Glomerular visceral epithelial cell (primary cell): ENCODE data around the gene ZNF385C.
"Not testable (repeated sequence)": the region's sequence is repeated elsewhere in the genome, so short reads cannot be mapped to it uniquely, and the experiment has no call there.

ENCODE experiments used
- DNase-seq: peaks from one replicate; pipeline ENCODE4 v3.0.0-alpha.2; 2016; ENCODE audit errors: extremely low spot score

ZNF385C gene

DNA sequence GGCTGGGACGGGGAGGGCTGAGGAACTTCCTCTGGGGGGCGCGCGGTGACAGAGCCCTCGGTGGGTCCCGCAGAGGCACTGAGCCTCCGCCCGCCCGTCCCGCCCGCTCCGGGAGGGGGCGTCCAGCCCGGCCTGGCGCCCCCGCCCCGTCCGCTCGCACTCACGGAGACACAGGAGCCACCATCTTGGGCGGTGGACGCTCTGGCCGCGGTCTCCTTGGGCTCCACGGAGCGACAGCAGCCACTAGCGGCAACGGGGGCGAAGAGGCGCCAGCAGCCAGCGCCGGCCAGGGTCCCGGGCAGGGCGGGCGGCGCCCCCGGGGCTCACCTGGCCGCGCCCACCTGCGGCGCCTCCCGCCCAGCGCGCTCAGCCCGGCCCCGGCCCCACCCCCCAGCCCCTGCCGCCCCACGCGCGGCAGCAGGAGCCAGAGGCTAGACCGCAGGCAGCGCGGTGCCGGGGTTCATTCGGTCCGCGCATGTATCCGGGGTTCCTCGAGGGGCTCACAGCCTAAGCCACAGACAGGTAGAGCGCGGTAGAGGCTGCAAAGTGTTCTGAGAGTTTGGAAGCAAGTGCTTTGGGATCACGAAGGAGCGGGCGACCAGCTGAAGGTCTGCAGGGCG, 47.8 kb downstream of the ZNF385C start, which contains the start of gene C17orf113:
Gene C17orf113 (minus strand): TSS at position 209 of the 620 bp plus-strand sequence. CDS start 7,225 bp downstream, outside the sequence.
- DNase-seq, result peak; percentile 53

DNA sequence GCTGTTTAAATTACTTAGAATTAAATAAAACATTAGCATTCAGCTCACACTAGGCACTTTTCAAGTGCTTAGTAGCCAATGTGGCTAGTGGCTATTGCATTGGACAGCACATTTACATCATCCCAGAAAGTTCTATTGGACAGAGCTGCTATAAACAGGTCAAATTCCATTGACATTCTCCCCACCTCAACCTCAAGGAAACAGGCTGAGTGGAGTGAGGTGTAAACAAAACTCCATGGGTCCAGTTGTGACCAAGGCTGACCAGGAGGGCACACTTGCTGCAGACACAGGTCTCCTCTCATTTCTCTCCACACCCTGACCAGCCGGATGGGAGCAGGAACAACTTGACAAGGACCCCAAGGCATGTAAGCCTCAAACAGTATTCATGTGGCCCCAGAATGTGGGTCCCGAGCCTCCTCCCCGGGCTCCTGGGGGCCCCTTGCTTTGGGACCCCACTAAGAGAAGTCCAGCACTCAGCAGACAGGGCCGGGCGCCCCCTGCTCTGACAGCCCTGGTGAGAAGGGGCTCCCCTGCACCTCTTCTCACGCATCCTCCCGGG, 48.4 kb downstream of the ZNF385C start:
- DNase-seq, result peak; percentile 25

DNA sequence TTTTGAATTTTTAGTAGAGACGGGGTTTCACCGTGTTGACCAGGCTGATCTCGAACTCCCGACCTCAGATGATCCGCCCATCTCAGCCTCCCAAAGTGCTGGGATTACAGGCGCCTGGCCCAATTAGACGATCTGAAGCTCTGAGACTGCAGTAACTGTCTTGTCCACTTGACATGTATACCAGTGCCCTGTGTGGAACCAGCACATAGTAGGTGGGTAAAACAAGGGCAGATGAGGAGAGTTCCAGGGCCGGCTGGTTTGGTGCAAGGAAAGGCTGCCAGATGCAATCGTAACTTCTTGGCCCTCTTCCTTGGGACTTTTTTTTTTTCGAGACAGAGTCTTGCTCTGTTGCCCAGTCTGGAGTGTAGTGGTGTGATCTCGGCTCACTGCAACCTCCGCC, 50.9 kb downstream of the ZNF385C start:
- DNase-seq, result no peak

DNA sequence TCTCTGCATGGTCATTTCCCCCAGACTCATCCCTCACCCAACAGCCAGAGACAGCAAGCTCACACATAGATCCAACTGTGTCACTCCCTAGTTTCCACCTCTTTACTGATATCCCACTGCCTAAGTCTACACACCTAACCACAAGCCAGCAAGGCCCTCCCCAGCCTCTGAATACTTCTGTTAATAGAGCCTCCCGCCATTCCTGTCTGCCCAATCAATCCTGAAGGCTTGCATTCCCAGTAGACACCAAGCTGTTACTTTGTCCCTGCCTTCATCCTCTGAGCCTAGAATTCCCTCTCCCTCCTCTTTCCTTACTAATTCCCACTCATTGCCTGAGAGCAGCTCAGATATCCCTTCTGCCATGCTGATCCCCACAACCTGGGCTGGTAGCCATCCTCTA, 52.6 kb downstream of the ZNF385C start:
- no peak for DNase-seq

DNA sequence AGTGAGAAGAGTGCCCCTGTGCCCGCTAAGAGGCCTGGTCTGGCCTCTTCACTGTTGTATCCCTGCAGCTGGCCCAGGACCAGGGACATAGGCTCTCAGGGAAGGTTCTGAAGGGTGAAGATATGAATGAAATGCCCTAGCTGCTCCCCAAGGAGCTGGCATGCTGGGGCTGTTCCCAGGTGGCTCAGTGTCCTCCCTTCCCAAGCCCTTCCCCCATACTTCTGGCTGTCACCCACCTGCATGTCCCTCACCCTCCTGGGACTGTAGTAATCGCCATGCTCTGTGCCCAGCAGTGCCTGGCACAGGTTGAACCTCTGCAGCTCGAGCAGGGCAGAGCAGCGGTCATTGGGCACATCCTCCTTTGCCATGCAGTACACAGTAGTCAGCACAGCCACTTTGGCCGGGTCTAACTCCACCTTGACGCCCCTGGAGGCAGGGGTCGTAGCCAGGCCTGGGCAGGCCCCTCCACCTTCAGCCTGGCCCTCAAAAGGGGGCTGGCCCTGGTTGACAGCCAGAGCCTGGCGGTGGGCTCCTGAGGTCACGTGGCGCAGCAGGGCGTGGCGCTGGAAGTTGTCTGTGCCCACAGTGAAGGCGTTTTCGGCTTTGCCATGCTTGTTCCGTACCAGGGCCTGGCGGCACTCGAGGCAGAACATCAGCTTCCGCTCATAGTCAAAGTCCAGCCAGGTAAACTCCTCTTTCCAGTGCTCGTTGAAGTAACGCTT, 55.5 kb downstream of the ZNF385C start:
- DNase-seq, result no peak

DNA sequence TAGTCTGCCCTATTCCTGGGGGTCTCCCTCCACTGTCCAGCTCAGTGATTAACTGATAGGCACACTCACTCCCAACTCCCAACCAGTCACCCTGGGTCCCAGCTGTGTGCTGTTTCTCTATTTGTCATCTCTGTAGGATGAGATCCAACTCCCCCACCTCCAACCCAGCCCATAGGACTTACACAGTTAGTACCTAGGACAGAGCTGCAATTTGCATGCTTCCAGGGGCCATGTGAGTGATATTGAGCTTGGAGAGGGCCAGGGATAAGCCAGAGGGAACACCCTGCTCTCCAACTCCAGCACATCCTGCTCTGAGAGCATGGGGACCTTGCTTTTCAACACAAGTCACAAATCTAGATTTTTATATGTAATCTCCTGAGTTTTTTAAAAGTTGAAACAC, 56.7 kb downstream of the ZNF385C start:
- no peak for DNase-seq

DNA sequence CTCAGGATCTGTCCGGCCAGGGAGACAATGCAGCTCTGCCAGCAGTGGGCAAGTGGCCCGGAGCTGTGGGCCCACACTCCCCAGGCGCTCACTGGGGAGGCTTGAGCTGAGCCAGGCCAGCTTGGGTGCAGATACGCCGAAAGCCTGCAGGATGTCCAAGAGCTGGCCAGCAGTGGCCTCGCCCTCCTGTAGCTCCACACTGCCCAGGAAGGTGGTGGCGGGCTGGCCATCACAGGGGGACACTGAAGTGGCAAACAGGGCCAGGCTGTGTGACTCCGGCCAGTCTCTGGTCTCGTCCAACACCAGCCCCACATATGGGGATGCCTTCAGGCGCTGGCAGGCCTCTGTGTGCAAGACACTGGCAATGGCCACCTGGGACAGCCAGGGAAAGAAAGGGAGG, 57.5 kb downstream of the ZNF385C start:
- DNase-seq, result no peak

DNA sequence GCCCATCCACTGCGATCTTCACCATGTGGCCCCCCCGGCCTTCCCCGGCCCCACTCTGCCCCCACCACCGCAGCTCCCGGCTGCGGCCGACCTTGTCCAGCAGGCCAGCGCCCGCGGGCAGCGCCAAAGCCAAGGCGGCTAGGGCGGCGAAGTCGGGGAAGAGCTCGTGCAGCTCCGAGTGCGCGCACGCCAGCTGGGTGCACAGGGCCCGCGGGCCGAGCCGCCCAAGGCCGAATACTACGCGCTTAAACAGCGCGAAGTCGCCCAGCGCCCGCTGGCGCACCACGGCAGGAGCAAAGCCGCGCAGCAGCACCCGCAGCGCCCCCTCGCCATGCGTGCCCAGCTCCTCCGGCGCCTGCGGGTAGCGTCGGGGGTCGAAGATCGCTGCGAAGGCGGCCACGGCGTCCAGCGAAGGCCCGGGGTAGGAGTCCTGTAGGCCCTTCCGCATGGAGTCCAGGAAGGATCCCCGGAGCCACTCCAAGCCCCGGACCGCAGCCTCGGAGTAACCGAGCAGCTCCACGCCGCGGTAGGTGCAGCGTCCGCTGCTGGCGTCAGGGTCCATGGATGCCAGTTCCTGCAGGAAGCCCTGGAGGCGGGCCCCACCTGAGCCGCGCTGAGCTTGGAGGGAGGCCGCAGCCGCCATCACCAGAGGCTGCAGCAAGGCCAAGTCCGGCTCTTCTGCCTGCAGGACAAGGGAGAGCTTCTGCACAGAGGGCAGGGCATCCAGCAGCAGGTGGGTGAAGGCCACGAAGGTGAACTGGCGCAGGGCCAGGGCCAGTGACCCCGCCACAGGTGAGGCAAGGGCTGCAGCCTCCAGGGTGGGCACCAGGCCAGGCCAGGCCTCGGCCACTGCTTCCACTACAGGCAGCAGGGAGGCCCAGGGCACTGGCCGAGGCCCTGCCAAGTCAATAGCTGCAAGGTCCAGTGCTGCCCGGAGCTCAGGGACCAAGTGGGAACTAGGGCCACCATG, 58.2 kb downstream of the ZNF385C start:
- no peak for DNase-seq

DNA sequence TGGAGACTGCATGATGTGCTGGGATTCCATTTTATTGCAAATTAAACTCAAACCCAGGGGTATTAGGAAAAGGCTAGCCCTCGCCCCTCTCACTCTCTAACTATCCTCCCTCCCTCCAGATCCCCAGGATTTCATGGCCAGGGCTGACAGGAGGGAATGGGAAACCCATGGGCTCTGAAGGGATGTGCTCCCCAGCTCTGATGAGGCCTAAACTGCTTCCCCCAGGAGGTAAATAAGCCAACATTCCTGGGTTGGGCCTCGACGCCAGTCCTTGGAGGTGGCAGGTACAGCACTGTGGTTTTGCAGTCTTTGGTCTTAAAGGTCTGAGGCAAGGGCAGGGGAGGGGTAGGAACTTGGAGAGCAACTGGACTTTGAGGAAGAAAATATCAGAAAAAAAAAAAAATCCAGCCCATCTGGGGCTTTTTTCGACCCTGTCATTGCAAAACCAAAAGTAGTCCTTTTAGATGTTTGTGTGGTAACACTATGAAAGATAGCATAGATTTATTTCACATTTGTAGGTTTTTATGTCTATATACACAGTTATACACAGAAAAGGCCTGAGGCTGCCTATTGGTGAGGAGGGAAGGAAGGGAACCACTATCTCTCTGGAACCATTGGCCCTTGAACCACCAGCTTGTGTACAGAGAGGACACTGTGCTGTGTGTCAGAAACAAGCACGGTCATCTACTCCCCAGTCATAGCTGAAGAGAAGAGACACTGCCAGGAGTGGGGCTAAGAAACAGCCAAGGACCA, 59.9 kb downstream of the ZNF385C start:
- no peak for DNase-seq

DNA sequence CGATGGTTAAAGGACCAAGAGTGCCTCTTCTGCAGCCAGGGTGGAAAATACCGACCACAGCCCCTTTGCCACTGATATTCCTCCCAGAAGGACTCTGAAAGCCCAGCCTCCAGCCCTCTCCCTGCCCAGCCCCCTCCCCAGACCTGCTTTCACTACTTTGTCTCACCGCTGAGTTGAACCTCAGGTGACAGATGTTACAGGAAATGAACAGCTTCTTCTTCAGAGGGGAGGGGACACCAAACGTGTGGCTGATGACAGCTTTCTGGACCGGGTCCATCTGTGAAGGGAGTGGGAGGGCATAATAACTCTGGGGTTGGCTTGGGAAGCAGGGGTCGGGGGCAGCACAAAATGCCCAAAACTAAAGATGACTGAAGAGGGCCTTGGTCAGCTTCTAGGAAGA, 64.2 kb downstream of the ZNF385C start:
- DNase-seq, result no peak

DNA sequence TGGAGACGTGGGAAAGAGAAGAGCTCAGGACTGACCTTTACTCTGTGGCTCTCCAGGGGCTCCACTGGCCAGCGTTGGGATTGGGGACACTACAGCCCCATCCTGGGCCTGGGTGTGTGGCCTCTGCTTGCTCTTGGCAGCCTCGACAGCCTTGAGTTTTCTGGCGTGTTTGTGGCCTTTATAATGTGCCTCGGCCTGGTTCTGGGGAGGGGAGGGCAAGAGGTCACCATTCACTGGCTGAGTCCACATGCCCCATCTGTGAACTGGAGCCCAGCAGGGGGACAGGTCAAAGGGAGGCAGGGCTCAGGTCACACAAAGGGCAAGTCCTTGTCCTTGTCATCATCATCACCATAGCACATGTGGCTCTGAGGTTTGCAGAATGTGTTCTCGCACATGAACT, 66.7 kb downstream of the ZNF385C start:
- no peak for DNase-seq

DNA sequence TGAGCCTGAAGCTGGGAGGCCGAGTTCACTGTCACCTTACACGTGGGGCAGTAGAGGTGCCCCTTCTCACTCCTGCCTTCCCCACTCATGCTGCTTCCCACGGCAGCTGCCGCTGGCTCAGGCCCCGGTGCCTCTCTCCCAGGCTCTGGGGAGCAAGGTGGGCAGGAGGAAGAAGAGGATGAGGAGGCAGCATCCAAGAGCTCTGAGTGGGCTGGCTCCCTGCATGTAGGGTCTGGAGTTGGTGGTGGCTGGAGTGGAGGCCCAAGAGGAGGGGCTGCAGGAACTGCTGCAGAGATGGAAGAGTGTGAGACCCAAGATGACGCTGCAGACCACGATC, 69.5 kb downstream of the ZNF385C start:
- no peak for DNase-seq

DNA sequence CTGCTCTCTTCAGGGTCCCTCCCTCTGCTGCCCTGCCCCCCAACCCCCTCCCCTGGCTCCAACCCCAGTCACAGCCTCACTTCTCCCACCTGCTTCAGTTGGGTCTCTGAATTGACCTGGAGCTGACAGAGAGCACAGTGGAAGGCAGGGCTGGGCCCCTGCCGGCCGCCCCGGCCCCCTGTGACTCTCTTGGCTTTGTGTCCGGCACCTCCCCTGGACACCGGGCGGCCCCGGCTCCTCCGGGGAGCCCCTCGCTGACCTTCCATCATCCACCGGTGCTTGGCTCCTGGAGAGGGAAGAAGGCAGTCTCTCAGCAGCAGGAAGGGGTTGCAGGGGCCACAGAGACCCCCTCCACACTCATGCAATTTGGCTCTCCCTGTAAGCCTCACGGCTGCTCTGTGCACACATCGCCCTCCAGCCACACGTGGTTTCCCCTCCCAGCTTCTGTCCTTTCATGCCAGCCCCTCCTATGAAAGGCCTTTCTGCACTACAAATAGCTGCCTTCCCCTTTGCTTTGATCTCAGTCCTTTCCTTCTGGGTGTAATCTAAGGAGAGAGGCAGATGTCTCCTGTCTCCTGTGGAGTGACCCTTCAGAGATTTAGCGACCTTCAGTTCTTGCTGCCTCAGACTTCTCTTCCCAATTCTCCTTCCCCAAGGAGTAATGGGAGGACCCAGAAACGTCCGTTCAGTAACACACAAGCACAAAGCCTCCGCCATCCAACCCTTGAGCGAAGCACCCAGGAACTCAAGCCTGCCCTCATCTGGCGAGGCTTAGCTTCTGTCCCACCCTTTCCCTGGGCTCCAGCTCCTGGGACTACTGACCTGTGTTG, 70.1 kb downstream of the ZNF385C start:
- DNase-seq, result no peak

DNA sequence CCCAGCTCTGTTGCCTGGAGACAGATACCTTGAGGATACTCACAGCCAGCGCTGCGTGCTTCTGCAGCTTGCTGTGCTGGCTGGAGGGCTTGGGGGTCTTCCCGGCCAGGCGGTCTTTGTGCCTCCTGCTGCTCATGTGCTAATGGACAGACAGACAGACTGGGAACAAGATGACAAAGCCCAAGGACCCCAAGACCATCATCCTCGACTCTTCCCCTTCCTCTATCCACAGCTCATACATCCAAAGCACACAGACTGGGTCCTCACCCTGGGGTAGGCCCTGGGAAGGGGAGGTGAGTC, 70.7 kb downstream of the ZNF385C start:
- no peak for DNase-seq

DNA sequence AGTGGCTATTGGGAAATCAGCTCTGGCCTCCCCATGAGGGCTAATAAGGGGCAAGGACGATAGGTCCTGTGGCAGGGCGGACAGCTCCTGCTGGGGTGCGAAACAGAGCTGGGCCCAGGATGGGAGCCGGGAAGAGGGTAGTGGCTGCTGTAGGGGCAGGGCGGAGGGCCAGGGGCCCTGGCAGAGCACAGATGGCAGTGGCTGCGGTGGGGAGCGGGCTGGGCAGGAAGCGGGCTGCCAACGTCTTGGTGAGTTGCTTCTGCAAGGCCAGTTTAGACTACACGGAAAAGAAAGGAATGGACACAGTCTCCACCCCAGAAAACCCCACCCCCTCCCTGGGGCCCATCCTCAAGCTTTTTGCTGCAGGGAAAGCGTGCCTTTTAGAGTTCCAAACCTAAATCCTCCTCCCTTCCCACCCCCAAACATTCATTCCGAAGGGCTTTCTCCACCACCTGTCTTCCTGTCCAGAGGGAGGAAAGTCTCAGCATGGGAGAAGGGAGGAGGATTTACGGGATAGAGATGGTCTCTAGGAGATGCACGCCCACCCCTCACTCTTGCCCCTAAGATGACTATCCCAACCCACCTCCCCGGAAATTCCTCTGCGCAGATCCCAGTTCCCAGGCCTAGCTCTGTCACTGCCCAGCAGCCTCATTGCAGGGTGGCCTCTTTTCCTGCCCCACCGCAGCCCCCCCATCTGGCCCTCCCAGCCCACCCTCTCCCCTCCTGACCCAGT, 71.2 kb downstream of the ZNF385C start:
- DNase-seq, result no peak

DNA sequence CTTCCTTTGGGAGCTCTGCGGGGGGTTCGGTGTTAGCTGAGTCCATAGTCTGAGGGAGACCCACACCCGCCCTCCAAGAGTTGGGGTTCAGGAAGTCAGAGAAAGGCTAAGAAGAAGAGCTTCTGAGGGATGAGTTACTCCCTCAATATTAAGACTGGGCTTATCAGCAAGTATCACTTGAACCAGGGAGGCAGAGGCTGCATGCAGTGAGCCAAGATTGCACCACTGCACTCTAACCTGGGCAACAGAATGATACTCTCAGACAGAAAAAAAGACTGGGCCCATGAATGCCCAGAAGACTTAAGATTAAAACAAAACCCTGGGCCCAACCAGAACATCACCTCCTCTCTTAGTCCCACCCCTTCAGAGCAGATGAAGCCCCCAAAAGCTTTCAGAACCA, 72.3 kb downstream of the ZNF385C start:
- DNase-seq, result no peak

DNA sequence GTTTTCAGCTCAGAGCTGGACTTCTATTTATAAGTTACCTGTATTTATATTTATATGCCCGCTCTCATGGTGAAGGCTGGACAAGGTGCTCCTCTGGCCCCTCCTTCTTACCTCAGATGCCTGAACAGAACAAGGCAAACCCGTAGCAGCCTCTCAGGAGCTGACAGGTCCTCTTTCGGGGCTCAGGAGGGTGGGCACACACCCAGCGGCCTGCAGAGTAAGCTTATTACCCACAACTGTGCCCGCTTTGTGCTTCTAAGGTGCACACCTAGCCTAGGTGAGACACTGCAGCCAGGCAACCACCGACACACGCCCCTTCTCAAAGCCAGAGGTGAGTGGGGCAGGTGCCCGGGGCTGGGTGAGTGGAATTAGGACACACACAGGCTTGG, 73.1 kb downstream of the ZNF385C start:
- no peak for DNase-seq

DNA sequence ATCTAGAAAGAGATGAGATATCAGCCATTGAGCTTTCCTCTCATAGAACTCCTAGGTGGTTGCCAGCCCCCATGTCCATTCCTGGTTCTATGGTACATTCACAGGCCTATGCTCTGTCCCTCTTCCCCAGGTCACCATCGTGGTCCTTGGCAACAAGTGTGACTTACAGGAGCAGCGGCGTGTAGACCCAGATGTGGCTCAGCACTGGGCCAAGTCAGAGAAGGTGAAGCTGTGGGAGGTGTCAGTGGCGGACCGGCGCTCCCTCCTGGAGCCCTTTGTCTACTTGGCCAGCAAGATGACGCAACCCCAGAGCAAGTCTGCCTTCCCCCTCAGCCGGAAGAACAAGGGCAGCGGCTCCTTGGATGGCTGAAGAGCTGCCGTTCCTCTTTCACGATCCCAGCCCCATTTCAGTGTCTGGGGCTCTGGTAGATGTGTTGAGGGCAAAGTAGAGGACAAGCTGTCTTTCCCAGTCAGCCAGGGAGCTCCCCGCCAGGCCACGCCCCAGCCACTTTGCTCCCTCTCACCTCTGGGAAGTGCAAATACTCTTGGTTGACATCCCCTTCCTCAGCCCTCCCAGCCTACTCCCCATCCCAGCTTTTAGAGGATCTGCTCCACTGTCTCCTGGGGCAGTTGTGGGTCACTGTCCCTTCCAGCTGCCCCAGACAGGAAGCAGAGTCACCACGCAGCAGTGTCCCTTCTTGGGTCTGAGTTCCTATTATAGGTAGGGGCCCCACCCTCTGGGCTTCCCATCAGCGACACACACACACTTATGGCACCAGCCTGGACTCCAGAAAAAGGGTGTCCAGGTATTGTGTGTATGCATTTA, 74.5 kb downstream of the ZNF385C start:
- DNase-seq, result no peak

DNA sequence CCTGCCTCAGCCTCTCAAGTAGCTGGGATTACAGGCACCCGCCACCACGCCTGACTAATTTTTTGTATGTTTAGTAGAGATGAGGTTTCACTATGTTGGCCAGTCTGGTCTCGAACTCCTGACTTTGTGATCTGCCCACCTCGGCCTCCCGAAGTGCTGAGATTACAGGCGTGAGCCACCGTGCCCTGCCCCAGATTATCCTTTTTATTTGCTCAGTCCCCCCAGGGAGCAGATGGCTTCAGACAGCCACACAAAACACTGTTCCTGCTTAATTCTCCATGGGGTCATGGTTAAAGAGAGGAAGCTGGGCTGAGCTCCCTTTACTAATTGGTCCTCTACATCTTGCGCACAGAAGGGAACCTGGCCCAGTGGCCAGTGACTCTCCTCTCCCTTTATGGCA, 77.4 kb downstream of the ZNF385C start:
- not testable (repeated sequence) for DNase-seq
